Panc1 (cell line): ENCODE results near the gene HACD1.

Experiments
- CTCF ChIP-seq: fragments of 450-650 bp; IDR thresholded peaks from 2 replicates; pipeline ENCODE4 v1.5.1; 2017; ENCODE audit warnings: mild to moderate bottlenecking
- POLR2AphosphoS5 ChIP-seq: IDR thresholded peaks from 2 replicates; pipeline ENCODE4 v1.6.1; 2012; ENCODE audit warnings: mild to moderate bottlenecking, low read depth, low read length, moderate library complexity
- REST ChIP-seq, 2 experiments: IDR thresholded peaks; 2 replicates each; pipeline ENCODE4 v1.6.1; 2011 to 2012; ENCODE audit warnings: low read depth in 2 of 2, control low read depth in 1 of 2, low read length in 1 of 2, mild to moderate bottlenecking in 1 of 2, moderate library complexity in 1 of 2; ENCODE audit not compliant: insufficient read depth in 1 of 2
- SIN3A ChIP-seq: IDR thresholded peaks from 2 replicates; pipeline ENCODE4 v1.6.1; 2012; ENCODE audit warnings: low read depth, mild to moderate bottlenecking, low read length, moderate library complexity, borderline replicate concordance; ENCODE audit not compliant: insufficient read depth
- TCF7L2 ChIP-seq: IDR thresholded peaks from 2 replicates; pipeline ENCODE4 v1.6.1; 2011; ENCODE audit warnings: mild to moderate bottlenecking, low read depth, low read length, inconsistent platforms

- TF ChIP-seq REST (IDR thresholded peaks at IDR 0.05; ENCODE audit: insufficient read depth in 1 of 2, low read depth in 2 of 2, low read length in 1 of 2) (no peak), POLR2AphosphoS5 (no peak), CTCF (no peak), TCF7L2 (no peak), SIN3A (no peak)
Observed at GRCh38 chr10:17606547-17607040, 10.6 kb downstream of the HACD1 start.
